H9 (cell line): ENCODE measurements around the gene SLC25A15. TPM values are rescaled to one million over a fixed set of nuclear protein-coding genes. Genes with fewer than 3 reads are reported as not detected.
A peak's percentile ranks its signal among the peaks of the same experiment; 100 is the strongest.
"Not testable (repeated sequence)": the region's sequence is repeated elsewhere in the genome, so short reads cannot be mapped to it uniquely, and the experiment has no call there.

Source experiments
- DNase-seq: peaks from one replicate; pipeline ENCODE4 v3.0.0-alpha.2; 2017
- H2AFZ ChIP-seq: one replicate; pipeline ENCODE4 v1.6.1; 2013; ENCODE audit warnings: mild to moderate bottlenecking, low read length, control low read depth, moderate library complexity
- H2AK5ac ChIP-seq: 2 replicates; pipeline ENCODE4 v1.6.1; 2013; ENCODE audit warnings: low read length, control low read depth, mixed read lengths; ENCODE audit not compliant: insufficient read length
- H2BK120ac ChIP-seq: one replicate; pipeline ENCODE4 v1.6.1; 2013; ENCODE audit warnings: low read depth, mild to moderate bottlenecking, low read length, control low read depth, inconsistent platforms; ENCODE audit not compliant: poor library complexity, severe bottlenecking
- H2BK12ac ChIP-seq: 2 replicates; pipeline ENCODE4 v1.6.1; 2013; ENCODE audit warnings: low read length, control low read depth, mixed read lengths, low read depth; ENCODE audit not compliant: insufficient read length
- H2BK15ac ChIP-seq: 2 replicates; pipeline ENCODE4 v1.6.1; 2013; ENCODE audit warnings: low read depth, low read length, control low read depth
- H2BK20ac ChIP-seq: one replicate; pipeline ENCODE4 v1.6.1; 2013; ENCODE audit warnings: low read depth, mild to moderate bottlenecking, low read length, control low read depth, inconsistent platforms; ENCODE audit not compliant: poor library complexity, severe bottlenecking
- H2BK5ac ChIP-seq: 2 replicates; pipeline ENCODE4 v1.6.1; 2013; ENCODE audit warnings: low read length, control low read depth, mixed read lengths; ENCODE audit not compliant: insufficient read length
- H3K14ac ChIP-seq: 2 replicates; pipeline ENCODE4 v1.6.1; 2013; ENCODE audit warnings: low read length, control low read depth; ENCODE audit not compliant: insufficient read depth
- H3K18ac ChIP-seq: 2 replicates; pipeline ENCODE4 v1.6.1; 2013; ENCODE audit warnings: low read depth, mild to moderate bottlenecking, mixed read lengths, low read length, control low read depth; ENCODE audit not compliant: insufficient read length
- H3K23ac ChIP-seq: 2 replicates; pipeline ENCODE4 v1.6.1; 2013; ENCODE audit warnings: low read length, control low read depth, mixed read lengths, low read depth; ENCODE audit not compliant: insufficient read length
- H3K23me2 ChIP-seq: 2 replicates; pipeline ENCODE4 v1.6.1; 2013; ENCODE audit warnings: low read depth, mild to moderate bottlenecking, mixed read lengths, low read length, control low read depth; ENCODE audit not compliant: insufficient read length, poor library complexity, severe bottlenecking
- H3K27ac ChIP-seq: 2 replicates; pipeline ENCODE4 v1.5.1; 2013; ENCODE audit warnings: low read length, control low read depth, mixed read lengths, low read depth; ENCODE audit not compliant: insufficient read length
- H3K27me3 ChIP-seq: 2 replicates; pipeline ENCODE4 v1.6.1; 2013; ENCODE audit warnings: low read length, control low read depth, inconsistent platforms; ENCODE audit not compliant: insufficient read depth
- H3K4ac ChIP-seq: 2 replicates; pipeline ENCODE4 v1.6.1; 2013; ENCODE audit warnings: low read depth, mild to moderate bottlenecking, control low read depth, inconsistent platforms, low read length, moderate library complexity
- H3K4me1 ChIP-seq: 2 replicates; pipeline ENCODE4 v1.6.1; 2013; ENCODE audit warnings: low read length, control low read depth, inconsistent platforms; ENCODE audit not compliant: insufficient read depth
- H3K4me2 ChIP-seq: 2 replicates; pipeline ENCODE4 v1.6.1; 2013; ENCODE audit warnings: low read length, control low read depth, mixed read lengths; ENCODE audit not compliant: insufficient read length, insufficient read depth
- H3K56ac ChIP-seq: 2 replicates; pipeline ENCODE4 v1.6.1; 2013; ENCODE audit warnings: low read depth, mild to moderate bottlenecking, mixed read lengths, low read length, control low read depth; ENCODE audit not compliant: insufficient read length
- H3K79me1 ChIP-seq: 2 replicates; pipeline ENCODE4 v1.6.1; 2013; ENCODE audit warnings: low read depth, mild to moderate bottlenecking, moderate library complexity, low read length, control low read depth, inconsistent platforms; ENCODE audit not compliant: insufficient read depth, poor library complexity, severe bottlenecking
- H3K79me2 ChIP-seq: 2 replicates; pipeline ENCODE4 v1.6.1; 2013; ENCODE audit warnings: low read length, control low read depth, inconsistent platforms; ENCODE audit not compliant: insufficient read depth
- H3K9ac ChIP-seq: 2 replicates; pipeline ENCODE4 v1.6.1; 2013; ENCODE audit warnings: low read length, control low read depth, mixed read lengths; ENCODE audit not compliant: insufficient read length; ENCODE audit errors: extremely low read depth
- H3K9me3 ChIP-seq: one replicate; pipeline ENCODE4 v1.6.1; 2013; ENCODE audit warnings: low read depth, low read length, inconsistent platforms; ENCODE audit not compliant: control insufficient read depth
- H3T11ph ChIP-seq: one replicate; pipeline ENCODE4 v1.6.1; 2013; ENCODE audit warnings: mild to moderate bottlenecking, low read length, control low read depth, inconsistent platforms
- H4K20me1 ChIP-seq: one replicate; pipeline ENCODE4 v1.6.1; 2013; ENCODE audit not compliant: control insufficient read depth, insufficient read length, insufficient read depth
- H4K5ac ChIP-seq: 2 replicates; pipeline ENCODE4 v1.6.1; 2013; ENCODE audit warnings: low read depth, mild to moderate bottlenecking, mixed read lengths, low read length, control low read depth; ENCODE audit not compliant: insufficient read length
- H4K8ac ChIP-seq: replicated peaks from 2 replicates; pipeline ENCODE4 v1.6.1; 2013; ENCODE audit warnings: low read length, control low read depth, mixed read lengths, low read depth; ENCODE audit not compliant: insufficient read length
- H4K91ac ChIP-seq: 2 replicates; pipeline ENCODE4 v1.6.1; 2013; ENCODE audit warnings: low read depth, mild to moderate bottlenecking, moderate library complexity, mixed read lengths, low read length, control low read depth; ENCODE audit not compliant: insufficient read length
- H3K27ac Mint-ChIP-seq, 3 experiments: 2 replicates in 2 of 3; 3 replicates in 1 of 3; pipeline ENCODE4 v1.8.0; 2020 to 2021; ENCODE audit warnings: mixed read lengths in 3 of 3, mild to moderate bottlenecking in 1 of 3, moderate library complexity in 1 of 3
- H3K27me3 Mint-ChIP-seq: 2 replicates; pipeline ENCODE4 v1.8.0; 2021; ENCODE audit warnings: low read depth, mild to moderate bottlenecking, moderate library complexity, mixed read lengths
- H3K36me3 Mint-ChIP-seq, 3 experiments: 2 replicates in 2 of 3; 3 replicates in 1 of 3; pipeline ENCODE4 v1.8.0; 2020 to 2021; ENCODE audit warnings: low read depth in 3 of 3, mixed read lengths in 3 of 3; ENCODE audit not compliant: insufficient read depth in 1 of 3
- H3K4me1 Mint-ChIP-seq, 2 experiments: 2 replicates each; pipeline ENCODE4 v1.8.0; 2020; ENCODE audit warnings: mixed read lengths in 2 of 2
- H3K4me3 Mint-ChIP-seq, 2 experiments: 2 replicates in 1 of 2; 3 replicates in 1 of 2; pipeline ENCODE4 v1.8.0; 2020 to 2021; ENCODE audit warnings: mild to moderate bottlenecking in 2 of 2, mixed read lengths in 2 of 2, moderate library complexity in 1 of 2
- H3K9me3 Mint-ChIP-seq, 2 experiments: 2 replicates in 1 of 2; 3 replicates in 1 of 2; pipeline ENCODE4 v1.8.0; 2020; ENCODE audit warnings: mild to moderate bottlenecking in 2 of 2, mixed read lengths in 2 of 2, moderate library complexity in 1 of 2
- CTCF ChIP-seq: fragments of 200-600 bp; sonication (generic); conservative IDR thresholded peaks from 3 replicates; pipeline ENCODE4 v1.8.0; 2021; ENCODE audit warnings: antibody characterized with exemption, mild to moderate bottlenecking
- WGBS: extraction: QIAGEN DNeasy Blood & Tissue Kit; methylation state at CpG from one replicate; pipeline ENCODE4 v1.1.7; 2013; ENCODE audit warnings: missing lambda C conversion rate, low lambda C conversion rate, mixed read lengths; ENCODE audit not compliant: insufficient read length; ENCODE audit errors: extremely low coverage; 5-methylcytosine and 5-hydroxymethylcytosine counted together
- total RNA-seq: library from RNA; stranded (reverse); gene quantifications from 2 replicates; pipeline ENCODE4 v1.2.1, GENCODE V29; 2021

Gene SLC25A15
- total RNA-seq, 1 experiment from 2014 or later = 21.1 TPM

DNA sequence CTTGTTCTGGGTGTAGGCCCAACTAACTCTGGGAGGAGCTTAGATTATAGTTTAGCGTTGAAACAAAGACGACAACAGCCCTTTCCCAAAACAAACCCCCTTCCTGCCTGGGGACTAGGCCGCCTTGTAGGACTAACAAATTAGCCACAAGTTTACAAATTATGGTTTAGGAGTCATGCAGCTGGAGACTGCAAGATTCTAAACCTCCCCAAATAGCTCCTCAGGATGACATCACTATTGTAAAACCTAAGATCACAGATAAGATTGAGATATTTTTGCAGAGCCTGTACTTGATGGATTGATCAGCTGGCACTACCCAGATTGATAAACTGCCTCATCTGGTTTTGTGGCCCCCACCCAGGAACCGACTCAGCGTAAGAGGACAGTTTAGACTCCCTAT lies 2.3 kb upstream of the SLC25A15 start:
- H3K27me3 Mint-ChIP-seq = no peaks in the 10 kb centered on the region
- no peak for TF ChIP-seq CTCF

DNA sequence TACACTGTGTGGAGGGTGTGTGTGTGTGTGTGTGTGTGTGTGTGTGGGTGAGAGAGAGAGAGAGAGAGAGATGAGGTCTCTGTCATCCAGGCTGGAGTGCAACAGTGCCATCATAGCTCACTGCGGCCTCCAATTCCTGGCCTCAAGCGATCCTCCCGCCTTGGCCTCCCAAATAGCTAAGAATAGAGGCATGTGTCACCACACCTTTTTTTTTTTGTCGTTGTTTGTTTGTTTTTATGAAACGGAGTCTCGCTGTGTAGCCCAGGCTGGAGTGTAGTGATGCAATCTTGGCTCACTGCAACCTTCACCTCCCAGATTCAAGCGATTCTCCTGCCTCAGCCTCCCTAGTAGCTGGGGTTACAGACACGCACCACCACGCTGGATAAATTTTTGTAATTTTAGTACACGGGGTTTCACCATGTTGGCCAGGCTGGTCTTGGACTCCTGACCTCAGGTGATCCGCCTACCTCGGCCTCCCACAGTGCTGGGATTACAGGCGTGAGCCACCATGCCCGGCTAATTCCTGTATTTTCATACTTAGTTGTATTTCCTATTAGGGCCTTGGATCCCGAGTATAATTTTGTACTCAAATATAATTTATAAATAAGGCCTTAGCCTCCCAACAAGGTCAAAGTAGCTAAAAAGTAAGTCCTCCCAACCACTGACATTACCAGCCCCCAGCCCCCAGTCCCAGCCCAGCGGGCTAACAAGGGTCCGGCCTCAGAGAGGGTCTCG lies 704 bp upstream of the SLC25A15 start:
- not testable (repeated sequence) for H3K9ac ChIP-seq, H4K91ac ChIP-seq, H3K27ac ChIP-seq, H3K79me1 ChIP-seq, H3K27ac Mint-ChIP-seq, H2AFZ ChIP-seq, H3K27me3 Mint-ChIP-seq, H4K8ac ChIP-seq, H2BK12ac ChIP-seq, H4K20me1 ChIP-seq, H3K23ac ChIP-seq, H3K18ac ChIP-seq, H2BK120ac ChIP-seq, H4K5ac ChIP-seq, H3K4me1 Mint-ChIP-seq, H3K9me3 Mint-ChIP-seq, H3K4ac ChIP-seq, H2BK5ac ChIP-seq, H3K23me2 ChIP-seq, H2BK15ac ChIP-seq, H3K36me3 Mint-ChIP-seq, H2BK20ac ChIP-seq, H3K9me3 ChIP-seq, H2AK5ac ChIP-seq, H3K56ac ChIP-seq, H3K4me1 ChIP-seq, H3K79me2 ChIP-seq, H3T11ph ChIP-seq, H3K27me3 ChIP-seq
- WGBS = no CpG with 5 or more reads among the region's 18 CpGs
- Histone ChIP-seq H3K14ac (peak overlapping the region; percentile 49; the same call in 1 of the 2 replicates), H3K4me2 (peak overlapping the region; percentile 66)
- H3K4me3 Mint-ChIP-seq = peak overlapping the region; percentile 77 to 79
- peak; percentile 10 for DNase-seq

More for the DNA sequence above, 2.3 kb upstream of the SLC25A15 start:
- H4K20me1 ChIP-seq = no peaks in the 10 kb centered on the region
- no peak overlapping the region for H3K18ac ChIP-seq
- no peak overlapping the region for H4K91ac ChIP-seq
- no peak overlapping the region for H2AK5ac ChIP-seq
- H3K4ac ChIP-seq = no peak overlapping the region
- H3K9ac ChIP-seq = no peak overlapping the region
- H3K36me3 Mint-ChIP-seq = no peaks in the 10 kb centered on the region; a peak in 1 of 7 replicates
- no peak overlapping the region for H2BK20ac ChIP-seq
- H3K4me2 ChIP-seq = no peak overlapping the region
- H3T11ph ChIP-seq = no peak overlapping the region
- H3K23me2 ChIP-seq = no peaks in the 10 kb centered on the region
- DNase-seq = peak; percentile 5
- H3K9me3 Mint-ChIP-seq = no peaks in the 10 kb centered on the region
- 0 out of 5 replicates have a peak overlapping the region, but pooled peaks of 1 of the 2 experiments have one; percentile 5 for H3K4me3 Mint-ChIP-seq
- H3K4me1 Mint-ChIP-seq = peaks cover 5 to 6% of the 10 kb centered on the region in 2 experiments; a peak in 2 of 4 replicates
- H3K14ac ChIP-seq = no peak overlapping the region
- no peak overlapping the region for H2BK15ac ChIP-seq
- H2BK5ac ChIP-seq = no peak overlapping the region
- H3K27ac Mint-ChIP-seq = peak overlapping the region in 1 of 3 experiments; percentile 60; a peak in 1 of 7 replicates
- no peaks in the 10 kb centered on the region for H3K79me1 ChIP-seq
- no peak overlapping the region for H3K27ac ChIP-seq
- no CpG with 5 or more reads among the region's 5 CpGs for WGBS
- no peak overlapping the region for H4K8ac ChIP-seq
- 0 out of 2 replicates have a peak, but pooled peaks cover 1% of the 10 kb centered on the region for H3K79me2 ChIP-seq
- H3K27me3 ChIP-seq = no peaks in the 10 kb centered on the region
- H2BK120ac ChIP-seq = no peak overlapping the region
- no peaks in the 10 kb centered on the region for H3K9me3 ChIP-seq
- no peaks in the 10 kb centered on the region for H3K4me1 ChIP-seq
- no peak overlapping the region for H3K23ac ChIP-seq
- no peak overlapping the region for H4K5ac ChIP-seq
- H3K56ac ChIP-seq = no peak overlapping the region
- H2AFZ ChIP-seq = no peak overlapping the region
- no peak overlapping the region for H2BK12ac ChIP-seq
